Thyroid gland (tissue), 4 donors: ENCODE results near the gene ARIH2. TPM values are rescaled to one million over a fixed set of nuclear protein-coding genes. Genes with fewer than 3 reads are reported as not detected.
A peak's percentile ranks its signal among the peaks of the same experiment; 100 is the strongest.
"Not testable (repeated sequence)": the region's sequence is repeated elsewhere in the genome, so short reads cannot be mapped to it uniquely, and the experiment has no call there.

Experiments used
- DNase-seq, 2 donors: peaks; one replicate each; pipeline ENCODE4 v3.0.0-alpha.2; 2019
- H3K27ac ChIP-seq, 3 donors: fragments of 200-600 bp; sonication (generic); 1 replicate in 2 of 3; 2 replicates in 1 of 3; pipeline ENCODE4 v1.5.1; 2016 to 2019; ENCODE audit warnings: mild to moderate bottlenecking in 1 of 3, moderate library complexity in 1 of 3
- H3K27me3 ChIP-seq: fragments of 200-600 bp; sonication (generic); one replicate; pipeline ENCODE4 v1.5.1; 2019
- H3K36me3 ChIP-seq, 2 donors: fragments of 200-600 bp; sonication (generic); one replicate each; pipeline ENCODE4 v1.5.1; 2016 to 2019
- H3K4me1 ChIP-seq, 2 donors: fragments of 200-600 bp; sonication (generic); one replicate each; pipeline ENCODE4 v1.5.1; 2017 to 2019
- H3K4me3 ChIP-seq, 3 donors: fragments of 200-600 bp; sonication (generic); replicated peaks in 1 of 3; 1 replicate in 2 of 3; 2 replicates in 1 of 3; pipeline ENCODE4 v1.5.1; 2016; ENCODE audit warnings: mild to moderate bottlenecking in 1 of 3
- H3K9me3 ChIP-seq: fragments of 200-600 bp; sonication (generic); one replicate; pipeline ENCODE4 v1.5.1; 2017
- CTCF ChIP-seq, 6 experiments: fragments of 200-600 bp in 3 of 6; fragments of 450-650 bp in 3 of 6; sonication (generic) in 3 of 6; IDR thresholded peaks; one replicate each; pipeline ENCODE4 v1.5.1; 2016 to 2019; ENCODE audit warnings: antibody characterized with exemption in 6 of 6, mild to moderate bottlenecking in 2 of 6, inconsistent platforms in 1 of 6, moderate library complexity in 1 of 6
- POLR2A ChIP-seq, 2 donors: fragments of 450-650 bp; IDR thresholded peaks; one replicate each; pipeline ENCODE4 v1.6.1; 2017; ENCODE audit warnings: antibody characterized with exemption in 2 of 2, mild to moderate bottlenecking in 2 of 2, moderate library complexity in 1 of 2
- WGBS, 2 donors: methylation state at CpG; one replicate each; pipeline ENCODE4 v1.1.5; 2017; 5-methylcytosine and 5-hydroxymethylcytosine counted together
- intact Hi-C: fragments of 100-400 bp; cut with DNase I; formaldehyde crosslinking; loops from one replicate; pipeline ENCODE4 v1.15.1; 2023
- total RNA-seq, 4 donors: library from RNA; depleted of rRNA; stranded (reverse); fragments of >200 nt; gene quantifications; one replicate each; pipeline ENCODE4 v1.2.3, GENCODE V29; 2016

Gene ARIH2
- total RNA-seq, 4 donors from 2014 or later, result 108 to 136 (median 117) TPM

GRCh38 chr3:49007068-49007770 lies 88.6 kb downstream of the ARIH2 start, which contains the start of gene WDR6:
Gene WDR6, plus strand, starts transcription at chr3:49007391. Its CDS starts 41 bp downstream, at chr3:49007432.
- intact Hi-C loops, result no loop called here

GRCh38 chr3:49007771-49008528 lies 89.3 kb downstream of the ARIH2 start:
- DNase-seq, result peak; percentile 87 to 90
- no peaks in the 10 kb centered on the region for H3K9me3 ChIP-seq
- no peak for TF ChIP-seq POLR2A (IDR thresholded peaks at IDR 0.05)
- TF ChIP-seq CTCF (IDR thresholded peaks at IDR 0.05), result no peak
- peaks cover 18 to 25% of the 10 kb centered on the region in 2 donors for H3K4me1 ChIP-seq
- H3K4me3 ChIP-seq, result peak overlapping the region; percentile 72 to 86 (median 84)
- H3K36me3 ChIP-seq, result peaks cover 0 to 4% of the 10 kb centered on the region in 2 donors
- no peaks in the 10 kb centered on the region for H3K27me3 ChIP-seq
- 9 to 19% methylated on average over 20 to 34 of the region's 41 CpGs for WGBS, 2 donors
- peak overlapping the region; percentile 96 to 98 (median 96) for H3K27ac ChIP-seq
- intact Hi-C loops, result no loop called here

More at GRCh38 chr3:49007068-49007770, 88.6 kb downstream of the ARIH2 start, which contains the start of gene WDR6:
- Histone ChIP-seq H3K27ac (peak within 1 kb of the TSS; percentile 96 to 98 (median 96)), H3K4me3 (peak within 1 kb of the TSS; percentile 72 to 86 (median 84)), H3K9me3 (no peaks in the 10 kb centered on the region), H3K36me3 (no peaks in the 10 kb centered on the region), H3K27me3 (no peaks in the 10 kb centered on the region), H3K4me1 (peaks cover 18 to 25% of the 10 kb centered on the region in 2 donors)
- WGBS, 2 donors, result 0% methylated on average over 24 to 61 of the region's 65 CpGs
- peak in 1 of 2 donors; percentile 85 for TF ChIP-seq POLR2A (IDR thresholded peaks at IDR 0.05)
- TF ChIP-seq CTCF (IDR thresholded peaks at IDR 0.05), result peak in 3 of 6 experiments; percentile 36 to 49 (median 45)
- peak; percentile 99 for DNase-seq

- intact Hi-C loops, DNase-seq, H3K4me3 ChIP-seq, H3K27ac ChIP-seq, H3K36me3 ChIP-seq, H3K9me3 ChIP-seq, H3K27me3 ChIP-seq: not testable (repeated sequence)
- WGBS, 2 donors, result 88 to 92% methylated on average over 5 of the region's 5 CpGs
- peaks cover 18 to 25% of the 10 kb centered on the region in 2 donors for H3K4me1 ChIP-seq
Observed at GRCh38 chr3:49008627-49009026, 90.0 kb downstream of the ARIH2 start.

GRCh38 chr3:49009396-49009795 lies 90.8 kb downstream of the ARIH2 start:
- intact Hi-C loops, result no loop called here
- 81 to 82% methylated on average over 3 of the region's 3 CpGs for WGBS, 2 donors
- no peak overlapping the region for H3K4me3 ChIP-seq
- no peak overlapping the region for H3K27ac ChIP-seq
- peaks cover 18 to 25% of the 10 kb centered on the region in 2 donors for H3K4me1 ChIP-seq
- H3K27me3 ChIP-seq, result no peaks in the 10 kb centered on the region
- DNase-seq, result no peak
- TF ChIP-seq CTCF (IDR thresholded peaks at IDR 0.05) (no peak), POLR2A (IDR thresholded peaks at IDR 0.05) (no peak)
- H3K36me3 ChIP-seq, result peaks cover 4 to 8% of the 10 kb centered on the region in 2 donors
- H3K9me3 ChIP-seq, result no peaks in the 10 kb centered on the region

GRCh38 chr3:49012441-49013017 lies 93.9 kb downstream of the ARIH2 start:
- intact Hi-C loops, result no loop called here
- H3K27me3 ChIP-seq, result no peaks in the 10 kb centered on the region
- H3K4me1 ChIP-seq, result peaks cover 10 to 12% of the 10 kb centered on the region in 2 donors
- WGBS, 2 donors, result 88 to 93% methylated on average over 3 to 13 of the region's 17 CpGs
- no peak overlapping the region for H3K4me3 ChIP-seq
- DNase-seq, result no peak
- H3K27ac ChIP-seq, result no peak overlapping the region
- H3K36me3 ChIP-seq, result peaks cover 23 to 29% of the 10 kb centered on the region in 2 donors
- TF ChIP-seq POLR2A (IDR thresholded peaks at IDR 0.05) (no peak), CTCF (IDR thresholded peaks at IDR 0.05) (no peak)
- H3K9me3 ChIP-seq, result no peaks in the 10 kb centered on the region
